Neural cell (in vitro differentiated cells): ENCODE measurements around the gene DPP10.

Experiments used
- CTCF ChIP-seq: fragments of 450-650 bp; IDR thresholded peaks from 2 replicates; pipeline ENCODE4 v1.5.1; 2014; ENCODE audit warnings: antibody characterized with exemption, mild to moderate bottlenecking, moderate library complexity; ENCODE audit not compliant: poor library complexity, severe bottlenecking
- SMC3 ChIP-seq: fragments of 450-650 bp; conservative IDR thresholded peaks from 2 replicates; pipeline ENCODE4 v1.6.1; 2014; ENCODE audit warnings: antibody characterized with exemption, mild to moderate bottlenecking, moderate library complexity; ENCODE audit not compliant: poor library complexity

GRCh38 chr2:114797942-114798341, 355.5 kb downstream of the DPP10 start:
- TF ChIP-seq CTCF (no peak), SMC3 (no peak)
